Right lobe of liver (tissue), 6 donors: ENCODE data around the gene SNAPC2. TPM values are rescaled to one million over a fixed set of nuclear protein-coding genes. Genes with fewer than 3 reads are reported as not detected.

Experiments used
- ATAC-seq, 4 donors: fragments of 200-7000 bp; cut with Tn5 transposase; one replicate each; pipeline ENCODE4 v1.9.1; 2020; ENCODE audit warnings: mild to moderate bottlenecking in 4 of 4, moderate library complexity in 4 of 4
- DNase-seq, 3 donors: peaks; one replicate each; pipeline ENCODE4 v3.0.0-alpha.2; 2020
- H3K27ac ChIP-seq, 3 donors: fragments of 200-600 bp; one replicate each; pipeline ENCODE4 v1.8.0; 2022
- H3K27me3 ChIP-seq, 2 donors: fragments of 200-600 bp; one replicate each; pipeline ENCODE4 v1.8.0; 2022
- H3K36me3 ChIP-seq, 4 donors: fragments of 200-600 bp; sonication (generic) in 1 of 4; one replicate each; pipeline versions ENCODE4 v1.5.1 to v1.8.0; 2017 to 2022; ENCODE audit warnings: control low read depth in 1 of 4
- H3K4me1 ChIP-seq, 4 donors: fragments of 200-600 bp; sonication (generic) in 1 of 4; one replicate each; pipeline versions ENCODE4 v1.5.1 to v1.8.0; 2017 to 2022; ENCODE audit warnings: control low read depth in 1 of 4
- H3K4me3 ChIP-seq, 3 donors: fragments of 200-600 bp; one replicate each; pipeline ENCODE4 v1.8.0; 2022
- H3K9me3 ChIP-seq, 4 donors: fragments of 200-600 bp; sonication (generic) in 1 of 4; one replicate each; pipeline versions ENCODE4 v1.5.1 to v1.8.0; 2017 to 2022; ENCODE audit warnings: control low read depth in 1 of 4
- POLR2A ChIP-seq: fragments of 450-650 bp; IDR thresholded peaks from one replicate; pipeline ENCODE4 v1.6.1; 2017; ENCODE audit warnings: antibody characterized with exemption, mild to moderate bottlenecking
- WGBS: methylation state at CpG from one replicate; pipeline ENCODE4 v1.1.6; 2018; ENCODE audit warnings: low coverage, low lambda C conversion rate; ENCODE audit not compliant: insufficient coverage; ENCODE audit errors: missing lambda C conversion rate; 5-methylcytosine and 5-hydroxymethylcytosine counted together
- intact Hi-C, 2 donors: fragments of 100-400 bp; cut with DNase I; formaldehyde crosslinking; loops; one replicate each; pipeline versions ENCODE4 v1.11.2 to v1.14.1; 2022
- total RNA-seq, 6 experiments: library from RNA; depleted of rRNA in 2 of 6; stranded (reverse); fragments of >200 nt in 2 of 6; fragmentation: NEBNext Ultra II Directional in 3 of 6; extraction: Animal tissue kit (Norgen Biotek cat#: 25700) in 3 of 6; gene quantifications; one replicate each; pipeline versions ENCODE4 v1.1.0 to v1.2.4, GENCODE V29; 2016 to 2023
- TF ChIP-seq, protein P1 (sequence below), 4 donors: fragments of 200-600 bp in 3 of 4; fragments of 450-650 bp in 1 of 4; IDR thresholded peaks; one replicate each; pipeline versions ENCODE4 v1.5.1 to v1.8.0; 2016 to 2022; ENCODE audit warnings: antibody characterized with exemption in 4 of 4, mild to moderate bottlenecking in 2 of 4
- donor health status: DM: no; HTN: yes; CAD: no.
- donor health status: DM: no; HTN: no; CAD: no.
- donor health status: DM: no; HTN: no; CAD: no.
- donor health status: DM: no; HTN: yes; CAD: no.
- donor health status: DM: no; HTN: yes; CAD: no.

Gene SNAPC2
- total RNA-seq, 6 experiments from 2014 or later: 3.5 to 7.8 (median 5.2) TPM

DNA sequence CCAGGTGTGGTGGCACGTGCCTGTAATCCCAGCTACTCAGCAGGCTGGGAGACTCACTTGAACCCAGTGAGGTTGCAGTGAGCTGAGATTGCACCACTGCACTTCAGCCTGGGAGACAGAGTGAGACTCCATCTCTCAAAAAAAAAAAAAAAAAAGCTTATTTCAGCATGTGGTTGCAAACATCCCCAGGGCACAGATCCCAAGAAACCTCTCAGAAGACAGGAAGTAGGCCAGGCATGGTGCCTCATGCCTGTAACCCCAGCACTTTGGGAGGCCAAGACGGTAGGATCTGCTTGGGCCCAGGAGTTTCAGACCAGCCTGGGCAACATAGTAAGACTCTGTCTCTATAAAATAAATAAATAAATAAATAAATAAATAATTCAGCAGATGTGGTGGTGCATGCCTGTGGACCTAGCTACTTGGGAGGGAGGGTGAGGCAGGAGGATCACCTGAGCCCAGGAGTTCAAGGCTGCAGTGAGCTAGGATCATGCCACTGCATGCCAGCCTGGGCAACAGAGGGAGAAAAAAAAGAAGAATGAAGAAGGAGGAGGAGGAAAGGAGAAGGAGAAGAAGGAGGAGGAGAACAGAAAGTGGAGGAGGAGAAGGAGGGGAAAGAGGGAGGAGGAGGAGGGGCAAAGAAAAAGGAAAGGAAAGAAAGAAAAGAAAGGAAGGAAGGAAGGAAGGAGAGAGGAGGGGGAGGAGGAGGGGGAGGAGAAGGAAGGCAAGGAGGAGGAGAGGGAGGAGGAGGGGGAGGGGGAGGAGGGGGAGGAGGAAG is 36.2 kb upstream of the SNAPC2 start:
- Histone ChIP-seq H3K36me3 (no peaks in the 10 kb centered on the region), H3K4me1 (no peaks in the 10 kb centered on the region), H3K27ac (no peak overlapping the region), H3K27me3 (no peaks in the 10 kb centered on the region), H3K9me3 (no peaks in the 10 kb centered on the region), H3K4me3 (no peak overlapping the region)
- intact Hi-C loops: no loop called here
- DNase-seq: no peak
- no peak for ATAC-seq
- TF ChIP-seq, protein P1, sequence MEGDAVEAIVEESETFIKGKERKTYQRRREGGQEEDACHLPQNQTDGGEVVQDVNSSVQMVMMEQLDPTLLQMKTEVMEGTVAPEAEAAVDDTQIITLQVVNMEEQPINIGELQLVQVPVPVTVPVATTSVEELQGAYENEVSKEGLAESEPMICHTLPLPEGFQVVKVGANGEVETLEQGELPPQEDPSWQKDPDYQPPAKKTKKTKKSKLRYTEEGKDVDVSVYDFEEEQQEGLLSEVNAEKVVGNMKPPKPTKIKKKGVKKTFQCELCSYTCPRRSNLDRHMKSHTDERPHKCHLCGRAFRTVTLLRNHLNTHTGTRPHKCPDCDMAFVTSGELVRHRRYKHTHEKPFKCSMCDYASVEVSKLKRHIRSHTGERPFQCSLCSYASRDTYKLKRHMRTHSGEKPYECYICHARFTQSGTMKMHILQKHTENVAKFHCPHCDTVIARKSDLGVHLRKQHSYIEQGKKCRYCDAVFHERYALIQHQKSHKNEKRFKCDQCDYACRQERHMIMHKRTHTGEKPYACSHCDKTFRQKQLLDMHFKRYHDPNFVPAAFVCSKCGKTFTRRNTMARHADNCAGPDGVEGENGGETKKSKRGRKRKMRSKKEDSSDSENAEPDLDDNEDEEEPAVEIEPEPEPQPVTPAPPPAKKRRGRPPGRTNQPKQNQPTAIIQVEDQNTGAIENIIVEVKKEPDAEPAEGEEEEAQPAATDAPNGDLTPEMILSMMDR (IDR thresholded peaks at IDR 0.05): no peak
- TF ChIP-seq POLR2A: no peak
- WGBS: 71% methylated on average over 1 of the region's 2 CpGs

DNA sequence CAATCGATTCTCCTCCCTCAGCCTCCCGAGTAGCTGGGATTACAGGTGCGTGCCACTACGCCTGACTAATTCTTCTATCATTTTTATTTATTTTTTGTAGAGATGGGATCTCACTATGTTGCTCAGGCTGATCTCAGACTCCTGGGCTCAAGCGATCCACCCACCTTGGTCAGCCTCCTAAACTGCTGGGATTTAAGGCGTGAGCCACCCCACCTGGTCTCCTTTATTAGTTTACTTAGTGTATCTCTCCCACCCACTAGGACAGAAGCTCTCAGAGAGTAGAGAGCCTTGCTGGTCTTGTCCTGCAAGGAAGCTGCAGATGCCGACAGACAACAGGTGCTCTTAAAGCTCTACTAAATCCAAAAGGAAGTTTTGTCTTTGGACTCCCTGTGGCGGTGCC is 34.3 kb upstream of the SNAPC2 start:
- TF ChIP-seq, protein P1 (IDR thresholded peaks at IDR 0.05): no peak
- TF ChIP-seq POLR2A: no peak
- DNase-seq (no peak), ATAC-seq (no peak)
- WGBS: 89% methylated on average over 7 of the region's 8 CpGs
- Histone ChIP-seq H3K4me1 (no peaks in the 10 kb centered on the region), H3K36me3 (no peaks in the 10 kb centered on the region), H3K27me3 (no peaks in the 10 kb centered on the region), H3K27ac (no peak overlapping the region), H3K4me3 (no peak overlapping the region), H3K9me3 (no peaks in the 10 kb centered on the region)
- intact Hi-C loops: no loop called here

DNA sequence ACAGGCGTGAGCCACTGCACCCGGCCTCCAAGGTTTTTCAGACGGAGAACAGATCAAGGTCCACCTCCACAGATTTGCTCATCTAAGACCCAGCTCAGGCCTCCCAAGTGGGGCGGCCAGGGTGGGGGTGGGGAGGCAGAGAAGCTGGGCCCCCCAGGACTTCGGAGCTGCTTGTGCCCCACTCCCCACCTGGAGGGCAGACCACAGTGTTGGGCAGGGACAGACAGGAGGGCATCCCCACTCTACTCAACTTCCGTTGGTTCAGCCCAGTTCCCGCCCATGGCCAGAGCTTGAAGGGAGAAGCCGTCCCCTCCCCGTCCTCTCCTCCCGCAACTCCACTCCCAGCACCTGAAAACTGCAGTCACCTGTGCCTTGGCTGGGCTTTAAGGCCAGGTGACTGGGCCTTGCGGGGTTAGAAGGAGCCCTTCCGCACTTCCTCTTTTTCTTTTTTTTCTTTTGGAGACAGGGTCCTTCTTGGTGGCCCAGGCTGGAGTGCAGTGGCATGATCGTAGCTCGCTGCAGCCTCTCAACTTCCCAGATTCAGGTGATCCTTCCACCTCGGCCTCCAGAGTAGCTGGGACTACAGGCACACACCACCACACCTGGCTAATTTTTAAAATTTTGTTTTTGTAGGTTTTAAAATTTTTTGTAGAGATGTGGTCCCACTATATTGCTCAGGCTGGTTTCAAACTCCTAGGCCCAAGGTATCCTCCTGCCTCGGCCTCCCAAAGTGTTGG is 32.6 kb upstream of the SNAPC2 start:
- WGBS: 83% methylated on average over 6 of the region's 16 CpGs
- TF ChIP-seq, protein P1 (IDR thresholded peaks at IDR 0.05): no peak
- no peak for TF ChIP-seq POLR2A
- Histone ChIP-seq H3K4me3 (no peak overlapping the region), H3K4me1 (no peaks in the 10 kb centered on the region), H3K36me3 (no peaks in the 10 kb centered on the region), H3K27me3 (no peaks in the 10 kb centered on the region), H3K27ac (no peak overlapping the region), H3K9me3 (no peaks in the 10 kb centered on the region)
- no peak for DNase-seq
- intact Hi-C loops: no loop called here
- ATAC-seq: no peak

DNA sequence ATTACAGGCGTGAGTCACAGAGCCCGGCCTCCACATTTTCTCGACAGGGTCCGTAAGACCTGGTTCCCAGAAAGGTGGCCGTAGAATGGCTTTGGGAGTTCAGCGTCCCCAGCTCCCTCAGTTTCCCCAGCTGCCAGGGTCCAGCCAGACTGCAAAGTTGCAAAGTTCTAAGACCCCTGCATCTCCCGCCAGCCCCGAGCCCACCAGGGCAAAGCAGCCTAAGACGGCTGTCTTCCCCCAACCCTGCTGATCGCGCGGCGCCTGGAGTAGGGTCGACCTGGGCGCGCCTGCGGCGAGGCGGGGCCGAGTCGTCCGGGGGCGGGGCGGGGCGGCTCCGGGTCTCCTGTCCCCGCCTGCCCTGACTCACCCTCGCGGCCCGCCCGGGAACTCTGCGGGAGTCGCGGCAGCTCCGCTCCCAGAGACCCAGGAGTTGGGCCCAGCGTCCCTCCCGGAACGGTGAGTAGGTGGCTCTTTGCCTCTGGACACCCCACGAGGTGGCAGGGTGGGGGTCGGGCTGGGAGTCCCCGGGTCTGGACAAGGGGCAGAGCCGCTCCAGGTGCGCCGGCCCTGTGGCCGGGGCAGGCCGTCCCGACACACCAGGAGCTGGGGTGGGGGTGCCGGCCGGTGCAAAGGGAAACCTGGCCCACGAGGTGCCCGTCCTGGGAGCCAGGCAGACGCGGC is 31.9 kb upstream of the SNAPC2 start, which contains the start of gene LRRC8E:
Gene LRRC8E (plus strand): TSS at position 366 of the 681 bp plus-strand sequence. CDS start 7,094 bp downstream, outside the sequence.
- ATAC-seq (peak; percentile 76 to 96 (median 90)), DNase-seq (peak in 2 of 3 donors; percentile 59 to 77)
- H3K4me3 ChIP-seq: peak within 1 kb of the TSS; percentile 45 to 50 (median 46)
- intact Hi-C loops: no loop called here
- H3K27ac ChIP-seq: no peak within 1 kb of the TSS
- H3K36me3 ChIP-seq: no peaks in the 10 kb centered on the region
- TF ChIP-seq, protein P1 (IDR thresholded peaks at IDR 0.05): no peak
- TF ChIP-seq POLR2A: peak; percentile 36
- no peaks in the 10 kb centered on the region for H3K27me3 ChIP-seq
- no peaks in the 10 kb centered on the region for H3K4me1 ChIP-seq
- WGBS: 10% methylated on average over 22 of the region's 53 CpGs
- H3K9me3 ChIP-seq: no peaks in the 10 kb centered on the region
